Esophagus squamous epithelium (tissue), 5 donors: ENCODE data around the gene NLK. TPM values are rescaled to one million over a fixed set of nuclear protein-coding genes. Genes with fewer than 3 reads are reported as not detected.
"Not testable (repeated sequence)": the region's sequence is repeated elsewhere in the genome, so short reads cannot be mapped to it uniquely, and the experiment has no call there.

ENCODE experiments used
- DNase-seq: peaks from one replicate; lab custom pipeline; 2025; lab: John Stamatoyannopoulos, UW
- H3K27ac ChIP-seq, 4 donors: fragments of 200-600 bp; sonication (generic); one replicate each; pipeline ENCODE4 v1.5.1; 2016 to 2019; ENCODE audit warnings: mild to moderate bottlenecking in 1 of 4
- H3K27me3 ChIP-seq, 4 donors: fragments of 200-600 bp; sonication (generic); 1 replicate in 3 of 4; 2 replicates in 1 of 4; pipeline versions ENCODE4 v1.5.1 to v1.6.0; 2017 to 2021; ENCODE audit warnings: antibody characterized with exemption in 1 of 4
- H3K36me3 ChIP-seq, 3 donors: fragments of 200-600 bp; sonication (generic); one replicate each; pipeline ENCODE4 v1.5.1; 2016 to 2019
- H3K4me1 ChIP-seq, 3 donors: fragments of 200-600 bp; sonication (generic); one replicate each; pipeline ENCODE4 v1.5.1; 2017 to 2019
- H3K4me3 ChIP-seq, 4 donors: fragments of 200-600 bp; sonication (generic); 1 replicate in 3 of 4; 2 replicates in 1 of 4; pipeline ENCODE4 v1.5.1; 2016 to 2019; ENCODE audit warnings: mild to moderate bottlenecking in 2 of 4, moderate library complexity in 1 of 4
- H3K9me3 ChIP-seq, 3 donors: fragments of 200-600 bp; sonication (generic); one replicate each; pipeline ENCODE4 v1.5.1; 2016 to 2019
- POLR2A ChIP-seq, 4 donors: fragments of 450-650 bp; IDR thresholded peaks; one replicate each; pipeline ENCODE4 v1.6.1; 2017; ENCODE audit warnings: antibody characterized with exemption in 4 of 4, mild to moderate bottlenecking in 4 of 4, moderate library complexity in 3 of 4
- WGBS, 2 donors: methylation state at CpG; one replicate each; pipeline ENCODE4 v1.1.5; 2018; 5-methylcytosine and 5-hydroxymethylcytosine counted together
- intact Hi-C: fragments of 100-400 bp; cut with DNase I; formaldehyde crosslinking; loops from one replicate; pipeline ENCODE4 v1.15.0; 2022
- total RNA-seq, 4 donors: library from RNA; depleted of rRNA; stranded (reverse); fragments of >200 nt; gene quantifications; one replicate each; pipeline ENCODE4 v1.1.0, GENCODE V29; 2016
- TF ChIP-seq, protein P1 (sequence below), 6 experiments: fragments of 450-650 bp in 4 of 6; fragments of 200-600 bp in 2 of 6; sonication (generic) in 2 of 6; IDR thresholded peaks; one replicate each; pipeline ENCODE4 v1.5.1; 2016 to 2019; ENCODE audit warnings: antibody characterized with exemption in 6 of 6, mild to moderate bottlenecking in 4 of 6, moderate library complexity in 4 of 6
- donor health status: DM: yes; HTN: yes; CAD: no.

Gene NLK
- total RNA-seq, 4 donors from 2014 or later: 7.5 to 14.0 (median 11.4) TPM

DNA sequence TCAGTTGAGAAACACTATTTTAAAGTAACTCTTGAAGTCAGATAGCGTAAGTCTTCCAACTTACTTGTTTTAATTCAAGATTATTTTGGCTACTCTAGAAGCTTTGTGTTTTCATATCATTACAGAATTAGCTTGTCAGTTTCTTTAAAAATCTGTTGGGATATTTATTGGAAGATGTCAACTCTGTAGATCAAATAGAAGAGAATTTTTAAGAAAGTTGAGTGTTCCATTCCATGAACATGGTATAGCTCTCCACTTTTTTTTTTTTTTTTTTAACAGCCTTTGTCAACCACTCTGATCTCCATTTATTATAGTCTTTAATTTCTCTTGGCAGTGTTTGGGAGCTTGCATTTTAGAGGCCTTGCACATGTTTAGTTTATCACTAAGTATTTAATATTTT, 28.7 kb downstream of the NLK start:
- no peak overlapping the region for H3K27ac ChIP-seq
- TF ChIP-seq POLR2A (IDR thresholded peaks at IDR 0.05): no peak
- DNase-seq: no peak

DNA sequence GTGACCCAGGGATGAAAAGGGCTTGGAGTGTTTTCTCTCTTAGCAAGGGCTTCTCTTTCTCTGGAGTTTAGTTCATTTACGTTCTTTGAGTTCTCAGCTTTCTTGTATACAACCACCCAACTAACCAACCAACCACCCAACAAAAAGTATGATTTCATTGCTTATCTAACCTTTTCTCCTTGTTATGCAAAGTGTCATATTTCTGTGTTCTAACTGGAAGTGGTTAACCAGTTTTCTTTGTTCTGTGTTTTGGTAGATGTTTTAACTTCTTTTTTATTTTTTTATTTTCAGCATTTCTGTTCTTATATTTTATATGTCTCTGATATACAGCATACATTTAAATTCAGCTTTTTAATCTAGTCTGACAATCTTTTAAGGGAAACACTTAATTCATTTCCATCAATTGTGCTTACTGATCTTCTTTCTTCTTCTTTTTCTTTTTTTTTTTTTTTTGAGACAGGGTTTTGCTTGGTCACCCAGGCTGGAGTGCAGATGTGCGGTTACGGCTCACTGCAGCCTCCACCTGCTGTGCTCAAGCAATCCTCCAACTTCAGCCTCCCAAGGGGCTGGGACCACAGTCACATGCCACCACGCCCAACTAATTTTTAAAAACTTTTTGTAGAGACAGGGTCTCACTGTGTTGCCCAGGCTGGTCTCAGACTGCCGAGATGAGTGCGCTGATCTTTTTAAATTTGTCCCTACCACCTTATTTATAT, 29.6 kb downstream of the NLK start:
- H3K27ac ChIP-seq: no peak overlapping the region
- TF ChIP-seq, protein P1, sequence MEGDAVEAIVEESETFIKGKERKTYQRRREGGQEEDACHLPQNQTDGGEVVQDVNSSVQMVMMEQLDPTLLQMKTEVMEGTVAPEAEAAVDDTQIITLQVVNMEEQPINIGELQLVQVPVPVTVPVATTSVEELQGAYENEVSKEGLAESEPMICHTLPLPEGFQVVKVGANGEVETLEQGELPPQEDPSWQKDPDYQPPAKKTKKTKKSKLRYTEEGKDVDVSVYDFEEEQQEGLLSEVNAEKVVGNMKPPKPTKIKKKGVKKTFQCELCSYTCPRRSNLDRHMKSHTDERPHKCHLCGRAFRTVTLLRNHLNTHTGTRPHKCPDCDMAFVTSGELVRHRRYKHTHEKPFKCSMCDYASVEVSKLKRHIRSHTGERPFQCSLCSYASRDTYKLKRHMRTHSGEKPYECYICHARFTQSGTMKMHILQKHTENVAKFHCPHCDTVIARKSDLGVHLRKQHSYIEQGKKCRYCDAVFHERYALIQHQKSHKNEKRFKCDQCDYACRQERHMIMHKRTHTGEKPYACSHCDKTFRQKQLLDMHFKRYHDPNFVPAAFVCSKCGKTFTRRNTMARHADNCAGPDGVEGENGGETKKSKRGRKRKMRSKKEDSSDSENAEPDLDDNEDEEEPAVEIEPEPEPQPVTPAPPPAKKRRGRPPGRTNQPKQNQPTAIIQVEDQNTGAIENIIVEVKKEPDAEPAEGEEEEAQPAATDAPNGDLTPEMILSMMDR (IDR thresholded peaks at IDR 0.05): no peak
- no peak for TF ChIP-seq POLR2A (IDR thresholded peaks at IDR 0.05)
- no peaks in the 10 kb centered on the region for H3K36me3 ChIP-seq
- peaks cover 0 to 8% (median 0%) of the 10 kb centered on the region in 3 donors for H3K9me3 ChIP-seq
- no peak overlapping the region for H3K4me3 ChIP-seq
- no peaks in the 10 kb centered on the region for H3K27me3 ChIP-seq
- 80 to 97% methylated on average over 4 to 6 of the region's 6 CpGs for WGBS, 2 donors
- intact Hi-C loops: no loop called here
- DNase-seq: no peak
- peaks cover 0 to 9% (median 0%) of the 10 kb centered on the region in 3 donors for H3K4me1 ChIP-seq

More for the DNA sequence above, 28.7 kb downstream of the NLK start:
- WGBS, 2 donors: 97 to 100% methylated on average over 1 of the region's 1 CpG
- Histone ChIP-seq H3K27me3 (no peaks in the 10 kb centered on the region), H3K4me1 (peaks cover 0 to 9% (median 0%) of the 10 kb centered on the region in 3 donors), H3K9me3 (peaks cover 0 to 8% (median 0%) of the 10 kb centered on the region in 3 donors), H3K4me3 (no peak overlapping the region), H3K36me3 (no peaks in the 10 kb centered on the region)
- intact Hi-C loops: no loop called here

DNA sequence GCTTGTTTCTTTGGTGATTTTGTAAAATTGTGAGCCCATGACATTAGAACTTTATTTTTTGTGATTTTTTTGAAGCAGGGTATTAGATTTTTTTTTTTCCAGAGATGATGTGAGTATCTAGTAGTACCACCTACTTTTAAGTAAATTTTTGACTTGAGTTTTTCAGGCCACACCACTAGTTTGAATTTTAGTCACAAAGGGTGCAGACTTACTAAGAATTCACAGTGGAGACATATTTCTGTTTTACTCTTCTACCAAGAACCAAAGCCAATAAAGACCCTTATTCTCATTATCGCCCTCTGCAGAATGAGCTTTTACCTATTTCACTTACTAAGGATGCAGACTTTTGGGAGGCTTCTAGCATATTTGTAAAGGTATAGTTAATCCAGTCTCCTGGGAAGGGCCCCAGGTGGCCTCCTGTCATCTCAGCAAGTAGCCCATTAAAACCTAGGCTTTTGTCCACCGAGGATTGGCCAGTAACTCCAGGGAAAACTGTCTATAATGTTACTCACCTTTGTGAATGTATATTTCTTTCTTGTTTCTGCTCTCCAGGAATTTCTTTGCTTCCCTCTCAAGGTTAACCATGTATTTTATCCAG, 30.6 kb downstream of the NLK start:
- Histone ChIP-seq H3K4me1 (peaks cover 0 to 9% (median 0%) of the 10 kb centered on the region in 3 donors), H3K27ac (no peak overlapping the region), H3K27me3 (no peaks in the 10 kb centered on the region), H3K36me3 (no peaks in the 10 kb centered on the region), H3K9me3 (peaks cover 0 to 8% (median 0%) of the 10 kb centered on the region in 3 donors), H3K4me3 (no peak overlapping the region)
- intact Hi-C loops: no loop called here
- no peak for DNase-seq
- no peak for TF ChIP-seq POLR2A (IDR thresholded peaks at IDR 0.05)
- TF ChIP-seq, protein P1 (IDR thresholded peaks at IDR 0.05): no peak
- WGBS, 2 donors: 87 to 96% methylated on average over 2 of the region's 2 CpGs

DNA sequence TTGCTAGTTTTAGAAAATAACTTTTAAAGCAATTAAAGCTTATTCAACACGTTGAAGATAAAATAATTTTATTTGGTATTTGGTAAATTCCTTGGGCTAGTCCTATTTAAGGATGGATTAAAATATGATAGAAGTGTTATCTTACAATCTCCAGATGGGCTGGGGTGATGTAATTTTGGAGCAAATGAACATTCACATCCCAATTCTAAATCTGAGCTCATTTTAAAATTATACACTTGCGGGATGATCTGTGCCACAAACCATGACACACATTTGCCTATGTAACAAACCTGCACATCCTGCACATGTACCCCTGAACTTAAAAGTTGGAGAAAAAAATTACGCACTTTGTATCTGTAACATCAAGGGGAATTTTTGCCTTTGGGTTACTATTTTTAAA, 31.5 kb downstream of the NLK start:
- DNase-seq: no peak
- 82 to 85% methylated on average over 3 of the region's 3 CpGs for WGBS, 2 donors
- no peaks in the 10 kb centered on the region for H3K27me3 ChIP-seq
- H3K36me3 ChIP-seq: no peaks in the 10 kb centered on the region
- H3K27ac ChIP-seq: no peak overlapping the region
- H3K4me1 ChIP-seq: peaks cover 0 to 9% (median 0%) of the 10 kb centered on the region in 3 donors
- intact Hi-C loops: no loop called here
- H3K4me3 ChIP-seq: no peak overlapping the region
- peaks cover 0 to 8% (median 0%) of the 10 kb centered on the region in 3 donors for H3K9me3 ChIP-seq
- TF ChIP-seq, protein P1 (IDR thresholded peaks at IDR 0.05): no peak
- TF ChIP-seq POLR2A (IDR thresholded peaks at IDR 0.05): no peak

DNA sequence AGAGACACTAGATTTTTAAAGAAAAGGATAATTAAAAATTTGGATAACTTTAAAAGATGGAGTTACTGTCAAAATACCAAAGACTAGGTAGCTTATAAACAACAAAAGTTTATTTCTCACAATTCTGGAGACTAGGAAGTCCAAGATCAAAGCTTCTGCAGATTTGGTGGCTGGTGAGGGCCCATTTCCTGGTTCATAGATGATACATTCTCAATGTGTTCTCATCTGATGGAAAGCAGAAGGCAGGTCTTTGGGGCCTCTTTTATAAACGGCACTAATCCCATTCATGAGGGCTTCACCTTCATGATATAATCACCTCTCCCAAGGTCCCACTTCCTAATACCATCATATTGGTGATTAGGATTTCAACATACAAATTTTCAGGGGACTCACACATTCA, 33.7 kb downstream of the NLK start:
- Histone ChIP-seq H3K4me1 (peaks cover 0 to 9% (median 0%) of the 10 kb centered on the region in 3 donors), H3K9me3 (peaks cover 0 to 8% (median 0%) of the 10 kb centered on the region in 3 donors), H3K27ac (no peak overlapping the region), H3K27me3 (no peaks in the 10 kb centered on the region), H3K36me3 (no peaks in the 10 kb centered on the region), H3K4me3 (no peak overlapping the region)
- 82 to 100% methylated on average over 1 of the region's 1 CpG for WGBS, 2 donors
- TF ChIP-seq POLR2A (IDR thresholded peaks at IDR 0.05): no peak
- TF ChIP-seq, protein P1 (IDR thresholded peaks at IDR 0.05): no peak
- intact Hi-C loops: no loop called here
- DNase-seq: no peak

DNA sequence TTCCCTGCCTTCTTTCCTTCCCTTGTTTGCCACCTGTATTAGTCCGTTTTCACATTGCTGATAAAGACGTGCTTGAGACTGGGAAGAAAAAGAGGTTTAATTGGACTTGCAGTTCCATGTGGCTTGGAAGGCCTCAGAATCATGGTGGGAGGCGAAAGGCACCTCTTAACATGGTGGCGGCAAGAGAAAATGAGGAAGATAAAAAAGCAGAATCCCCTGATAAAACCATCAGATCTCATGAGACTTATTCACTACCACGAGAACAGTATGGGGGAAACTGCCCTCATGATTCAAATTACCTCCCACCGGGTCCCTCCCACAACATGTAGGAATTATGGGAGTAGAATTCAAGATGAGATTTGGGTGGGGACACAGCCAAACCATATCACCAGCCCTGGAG, 34.7 kb downstream of the NLK start:
- H3K4me3 ChIP-seq, H3K9me3 ChIP-seq, H3K27ac ChIP-seq, intact Hi-C loops, DNase-seq, H3K27me3 ChIP-seq, H3K36me3 ChIP-seq: not testable (repeated sequence)
- peaks cover 0 to 14% (median 2%) of the 10 kb centered on the region in 3 donors for H3K4me1 ChIP-seq
- 90 to 91% methylated on average over 4 to 6 of the region's 6 CpGs for WGBS, 2 donors
